ENCODE measurements around the gene FRAT2.

FRAT2 gene

DNA sequence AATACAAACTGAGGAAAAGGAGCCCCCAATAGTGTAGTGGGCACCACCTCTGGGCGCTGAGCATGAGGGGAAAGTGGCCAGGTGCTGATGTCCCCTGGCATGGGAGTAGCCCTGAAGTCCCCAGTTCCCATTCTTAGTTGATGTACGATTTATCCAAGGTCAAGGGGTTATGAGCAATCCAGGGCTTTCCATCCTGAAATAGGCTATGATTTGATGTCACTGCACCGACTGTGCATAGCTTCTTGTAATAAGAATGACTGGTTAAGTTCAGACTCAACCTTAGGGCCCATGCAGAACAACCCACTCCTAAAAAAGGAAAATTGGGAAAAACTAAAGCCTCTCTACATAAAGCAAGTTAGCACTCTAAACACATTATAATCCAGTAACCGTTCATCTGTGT, 11.0 kb downstream of the FRAT2 start:
- TF ChIP-seq GATA2 (IDR thresholded peaks at IDR 0.05; ENCODE audit: low read depth, low read length): no peak
- TF ChIP-seq GATA3 (IDR thresholded peaks at IDR 0.05; ENCODE audit: low read depth, low read length): no peak

DNA sequence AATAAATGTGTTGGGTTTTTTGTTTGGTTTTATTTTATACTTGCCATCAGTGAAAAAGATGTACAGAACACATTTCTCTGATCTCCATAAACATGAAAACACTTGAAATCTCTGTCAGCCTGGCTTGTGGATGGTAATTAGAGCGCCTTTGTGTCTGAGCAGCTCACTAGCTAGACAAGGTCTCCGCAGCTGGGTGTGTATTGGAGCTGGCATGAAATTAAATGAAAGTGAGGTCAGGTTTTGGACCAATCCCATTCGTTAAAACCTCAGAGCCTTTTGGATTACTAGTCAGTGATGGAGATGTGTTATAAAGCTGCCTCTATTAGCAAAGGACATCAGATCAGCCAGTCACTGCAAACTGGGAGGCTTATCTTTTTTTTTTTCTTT, 12.7 kb downstream of the FRAT2 start:
- no peak for TF ChIP-seq GATA3 (IDR thresholded peaks at IDR 0.05; ENCODE audit: low read depth, low read length)
- no peak for TF ChIP-seq GATA2 (IDR thresholded peaks at IDR 0.05; ENCODE audit: low read depth, low read length)

DNA sequence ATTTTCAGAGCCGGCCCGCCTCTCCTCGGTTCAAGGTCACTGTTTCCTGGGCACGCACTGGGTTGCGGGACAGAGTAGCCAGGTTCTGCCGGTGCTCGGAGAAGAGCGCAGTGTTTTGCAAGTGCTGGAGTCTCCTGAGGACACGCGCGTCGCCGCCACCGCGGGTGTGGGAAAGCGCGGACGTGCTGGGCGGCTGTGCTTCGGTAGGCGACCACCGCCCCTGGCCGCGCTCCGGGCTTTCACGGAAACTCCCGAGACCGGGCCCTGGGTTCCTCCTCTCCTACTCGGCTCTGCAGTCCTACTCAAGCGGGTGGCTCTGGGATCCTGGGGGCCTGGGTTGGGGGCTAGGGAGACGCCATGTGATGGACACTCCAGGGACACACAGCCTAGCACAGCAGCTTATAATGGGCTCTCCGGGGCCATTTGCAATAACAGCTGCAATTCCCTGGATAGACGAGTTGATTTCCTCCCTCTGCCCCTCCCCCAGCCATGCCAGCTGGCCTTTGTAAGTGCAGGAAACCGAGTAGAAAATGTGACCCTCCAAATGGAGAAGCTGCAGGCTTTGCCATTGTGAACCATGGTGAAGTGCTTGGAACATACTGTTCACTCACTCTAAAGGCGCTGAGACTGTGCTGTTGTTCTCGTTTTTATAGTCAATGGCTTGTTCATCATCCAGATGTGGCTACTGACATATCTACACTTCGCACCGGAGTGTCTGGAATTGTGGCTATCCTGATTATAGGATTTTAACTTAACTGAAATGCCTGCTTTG, 13.3 kb downstream of the FRAT2 start:
- TF ChIP-seq GATA2 (IDR thresholded peaks at IDR 0.05; ENCODE audit: low read depth, low read length) (no peak), GATA3 (IDR thresholded peaks at IDR 0.05; ENCODE audit: low read depth, low read length) (no peak)

DNA sequence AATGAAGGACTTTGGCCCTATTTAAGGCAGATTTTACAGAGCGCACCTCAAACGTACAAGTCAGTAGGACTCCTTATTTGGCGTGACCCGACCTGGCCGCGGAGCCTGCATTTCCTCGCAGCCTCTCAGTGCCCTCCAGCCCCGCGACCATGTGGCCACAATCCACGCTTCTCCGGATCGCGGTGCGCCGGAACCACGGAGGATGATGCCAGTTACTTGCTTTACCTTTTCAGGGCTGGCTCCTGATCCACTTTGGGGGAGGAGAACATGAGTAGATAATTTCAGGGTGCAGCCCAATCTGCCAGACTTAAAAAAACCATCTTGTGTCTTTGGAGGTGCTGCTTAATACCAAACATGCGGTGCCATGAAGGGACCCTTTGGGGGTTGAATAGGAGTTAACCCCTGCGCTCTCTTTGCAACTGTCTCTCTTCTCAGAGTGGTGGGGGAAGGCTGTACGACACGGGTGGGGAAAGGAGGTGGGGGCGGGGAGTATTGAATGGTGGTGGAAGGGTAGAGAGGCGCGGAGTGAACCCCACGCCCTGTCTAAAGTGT, 14.0 kb downstream of the FRAT2 start:
- TF ChIP-seq GATA2 (IDR thresholded peaks at IDR 0.05; ENCODE audit: low read depth, low read length) (no peak), GATA3 (IDR thresholded peaks at IDR 0.05; ENCODE audit: low read depth, low read length) (no peak)

DNA sequence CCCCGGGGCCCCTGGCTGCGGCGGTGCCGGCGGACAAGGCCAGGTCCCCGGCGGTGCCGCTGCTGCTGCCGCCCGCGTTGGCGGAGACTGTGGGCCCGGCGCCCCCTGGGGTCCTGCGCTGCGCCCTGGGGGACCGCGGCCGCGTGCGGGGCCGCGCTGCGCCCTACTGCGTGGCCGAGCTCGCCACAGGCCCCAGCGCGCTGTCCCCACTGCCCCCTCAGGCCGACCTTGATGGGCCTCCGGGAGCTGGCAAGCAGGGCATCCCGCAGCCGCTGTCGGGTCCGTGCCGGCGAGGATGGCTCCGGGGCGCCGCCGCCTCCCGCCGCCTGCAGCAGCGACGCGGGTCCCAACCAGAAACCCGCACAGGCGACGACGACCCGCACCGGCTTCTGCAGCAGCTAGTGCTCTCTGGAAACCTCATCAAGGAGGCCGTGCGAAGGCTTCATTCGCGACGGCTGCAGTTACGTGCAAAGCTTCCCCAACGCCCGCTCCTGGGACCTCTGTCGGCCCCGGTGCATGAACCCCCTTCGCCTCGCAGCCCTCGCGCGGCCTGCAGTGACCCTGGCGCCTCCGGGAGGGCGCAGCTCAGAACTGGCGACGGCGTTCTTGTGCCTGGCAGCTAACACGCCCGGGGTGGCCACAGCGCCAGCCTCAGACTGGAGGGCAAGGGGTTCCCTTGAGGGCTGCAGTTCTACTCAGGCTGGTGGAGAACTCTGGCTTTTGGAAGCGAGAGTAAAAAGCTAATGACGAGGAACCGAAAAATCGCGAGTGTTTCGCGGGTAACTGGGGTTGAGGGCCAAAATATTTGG, 14.7 kb downstream of the FRAT2 start:
- TF ChIP-seq GATA3 (IDR thresholded peaks at IDR 0.05; ENCODE audit: low read depth, low read length) (no peak), GATA2 (IDR thresholded peaks at IDR 0.05; ENCODE audit: low read depth, low read length) (no peak)

DNA sequence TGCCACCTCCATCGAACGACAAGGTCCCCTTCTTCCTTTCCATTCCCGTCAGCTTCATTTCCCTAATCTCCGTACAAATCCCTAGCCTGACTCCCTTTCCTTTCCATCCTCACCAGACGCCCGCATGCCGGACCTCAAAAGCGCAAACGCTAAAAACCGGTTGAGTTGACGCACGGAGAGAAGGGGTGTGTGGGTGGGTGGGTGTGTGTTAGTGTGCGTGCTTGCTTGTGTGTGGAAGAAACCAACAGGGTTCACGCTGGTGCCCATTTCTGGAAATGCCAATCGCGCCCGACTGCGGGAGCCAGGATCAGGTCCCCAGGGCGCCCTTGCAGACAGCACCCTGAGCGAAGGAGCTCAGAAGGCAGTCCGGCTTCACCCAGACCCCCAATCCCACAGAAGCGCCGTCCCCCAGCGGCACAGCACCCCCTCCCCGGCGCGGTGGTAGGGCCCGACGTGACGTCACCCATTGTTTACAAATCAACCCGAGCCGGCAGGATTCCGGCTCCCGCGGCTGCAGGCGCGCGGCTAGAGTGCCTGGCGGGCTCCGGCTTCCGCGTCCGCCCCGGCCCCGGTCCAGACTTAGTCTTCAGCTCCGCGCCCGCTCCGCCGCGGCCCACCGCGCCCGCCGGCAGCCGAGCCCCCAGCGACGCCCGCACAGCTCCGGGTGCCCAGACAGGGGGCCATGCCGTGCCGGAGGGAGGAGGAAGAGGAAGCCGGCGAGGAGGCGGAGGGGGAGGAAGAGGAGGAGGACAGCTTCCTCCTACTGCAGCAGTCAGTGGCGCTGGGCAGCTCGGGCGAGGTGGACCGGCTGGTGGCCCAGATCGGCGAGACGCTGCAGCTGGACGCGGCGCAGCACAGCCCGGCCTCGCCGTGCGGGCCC, 15.5 kb downstream of the FRAT2 start, which contains the start of gene FRAT1:
Gene FRAT1 (plus strand): TSS at position 500 of the 880 bp plus-strand sequence. CDS start 183 bp downstream, at position 683.
- TF ChIP-seq GATA2 (IDR thresholded peaks at IDR 0.05; ENCODE audit: low read depth, low read length) (no peak), GATA3 (IDR thresholded peaks at IDR 0.05; ENCODE audit: low read depth, low read length) (no peak)

DNA sequence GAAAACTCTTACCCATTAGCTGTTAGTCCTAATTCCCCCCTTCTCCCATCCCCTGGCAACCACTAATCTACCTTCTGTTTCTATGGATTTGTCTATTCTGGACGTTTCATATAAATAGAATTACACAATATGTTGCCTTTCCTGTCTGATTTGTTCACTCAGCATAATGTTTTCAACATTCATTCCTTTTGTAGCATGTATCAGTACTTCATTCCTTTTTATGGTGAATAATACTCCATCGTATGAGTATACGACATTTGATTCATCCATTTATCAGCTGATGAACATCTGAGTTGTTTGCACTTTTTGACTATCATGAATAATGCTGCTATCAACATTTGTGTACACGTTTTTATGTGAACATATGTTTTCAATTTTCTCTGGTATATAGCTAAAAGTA, 19.9 kb downstream of the FRAT2 start:
- TF ChIP-seq GATA2 (IDR thresholded peaks at IDR 0.05; ENCODE audit: low read depth, low read length): no peak
- no peak for TF ChIP-seq GATA3 (IDR thresholded peaks at IDR 0.05; ENCODE audit: low read depth, low read length)

DNA sequence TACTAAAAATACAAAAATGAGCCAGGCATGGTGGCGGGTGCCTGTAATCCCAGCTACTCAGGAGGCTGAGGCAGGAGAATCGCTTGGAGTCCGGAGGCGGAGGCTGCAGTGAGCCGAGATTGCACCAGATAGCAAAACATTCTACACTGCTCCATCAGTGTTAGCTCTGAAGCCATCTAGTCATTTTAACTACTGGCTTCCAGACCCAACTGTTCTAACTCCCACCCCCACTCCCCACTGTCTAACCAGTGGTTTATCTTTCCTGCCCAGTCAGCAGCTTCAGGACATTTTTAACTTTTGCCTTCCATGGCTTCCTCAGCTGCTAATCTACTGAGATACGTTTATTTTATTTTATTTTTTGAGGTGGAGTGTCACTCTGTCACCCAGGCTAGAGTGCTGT, 21.6 kb downstream of the FRAT2 start:
- no peak for TF ChIP-seq GATA3 (IDR thresholded peaks at IDR 0.05; ENCODE audit: low read depth, low read length)
- no peak for TF ChIP-seq GATA2 (IDR thresholded peaks at IDR 0.05; ENCODE audit: low read depth, low read length)

DNA sequence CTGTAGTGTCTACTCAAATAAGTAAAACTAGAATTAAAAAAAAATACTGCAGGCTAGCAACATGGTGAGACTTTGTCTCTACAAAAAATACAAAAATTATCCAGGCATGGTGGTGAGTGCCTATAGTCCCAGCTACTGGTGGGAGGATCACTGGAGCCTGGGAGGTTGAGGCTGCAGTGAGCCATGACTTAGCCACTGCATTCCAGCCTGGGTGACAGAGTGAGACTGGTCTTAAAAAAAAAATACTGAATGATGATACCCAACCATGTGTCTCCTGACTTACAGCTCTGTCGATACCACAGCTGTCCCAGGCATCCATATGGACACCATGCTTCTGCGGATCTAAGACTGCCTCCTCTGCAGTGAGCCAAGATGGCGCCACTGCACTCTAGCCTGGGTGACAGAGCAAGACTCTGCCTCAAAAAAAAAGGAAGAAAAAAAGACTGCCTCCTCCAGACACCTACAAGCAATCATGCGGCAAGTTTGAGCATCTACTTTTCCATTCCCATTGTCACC, 23.4 kb downstream of the FRAT2 start:
- no peak for TF ChIP-seq GATA2 (IDR thresholded peaks at IDR 0.05; ENCODE audit: low read depth, low read length)
- TF ChIP-seq GATA3 (IDR thresholded peaks at IDR 0.05; ENCODE audit: low read depth, low read length): no peak

DNA sequence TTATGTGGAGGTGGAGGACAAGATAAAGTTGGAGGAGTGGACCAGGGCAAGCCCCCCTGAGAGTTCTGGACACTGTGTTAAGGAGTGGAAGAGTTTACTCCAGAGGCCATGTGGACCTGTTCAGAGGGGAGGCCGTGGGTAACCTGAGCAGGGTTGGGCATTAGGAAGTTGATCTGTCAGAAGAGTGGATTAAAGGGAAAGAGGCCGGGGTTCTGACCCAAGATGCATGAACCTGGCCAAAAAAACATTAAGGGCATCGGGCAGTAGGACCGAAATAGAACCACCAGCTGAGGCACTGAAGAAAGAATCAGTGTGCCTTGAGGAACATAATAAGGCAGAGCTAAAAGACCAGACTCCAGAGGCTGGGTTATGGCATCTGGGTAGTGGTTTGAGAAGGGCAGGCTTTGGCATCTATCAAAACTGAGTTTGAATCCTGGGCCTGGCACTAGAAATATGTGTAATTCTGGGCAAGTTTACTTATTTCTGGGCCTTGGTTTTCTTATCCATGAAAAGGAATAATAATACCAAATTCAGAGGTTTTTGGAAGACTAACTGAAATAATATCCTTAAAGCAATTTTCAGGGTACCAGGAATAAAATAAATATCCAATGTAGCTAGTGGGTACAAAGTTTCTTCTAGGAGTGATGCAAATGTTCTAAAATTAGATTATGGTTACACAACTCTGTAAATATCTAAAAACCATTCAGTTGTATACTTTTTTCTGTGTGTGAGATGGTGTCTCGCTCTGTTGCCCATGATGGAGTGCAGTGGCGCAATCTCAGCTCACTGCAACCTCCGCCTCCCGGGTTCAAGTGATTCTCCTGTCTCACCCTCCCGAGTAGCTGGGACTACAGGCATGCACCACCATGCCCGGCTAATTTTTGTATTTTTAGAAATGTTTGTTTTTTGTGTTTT, 26.4 kb downstream of the FRAT2 start:
- TF ChIP-seq GATA2 (IDR thresholded peaks at IDR 0.05; ENCODE audit: low read depth, low read length) (no peak), GATA3 (IDR thresholded peaks at IDR 0.05; ENCODE audit: low read depth, low read length) (no peak)

DNA sequence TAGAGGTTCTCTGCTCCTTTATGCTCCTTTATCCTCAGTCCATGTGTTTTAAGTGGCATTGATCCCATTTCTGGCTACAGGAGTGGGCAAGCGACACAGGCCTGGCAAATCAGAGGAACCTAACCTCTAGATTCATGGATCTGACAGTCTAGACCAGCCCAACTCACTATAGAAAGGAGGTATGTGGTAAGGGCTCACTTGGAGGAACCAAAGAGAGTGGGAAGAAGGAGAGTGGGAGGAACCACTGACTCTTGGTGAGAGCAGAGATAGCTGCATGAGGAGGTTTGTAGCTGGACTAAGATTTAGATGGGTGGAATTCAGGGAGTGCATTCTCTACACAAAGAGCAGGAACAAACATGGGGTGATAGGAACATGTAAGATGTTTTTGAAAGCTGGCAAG, 27.1 kb downstream of the FRAT2 start:
- TF ChIP-seq GATA2 (IDR thresholded peaks at IDR 0.05; ENCODE audit: low read depth, low read length): no peak
- TF ChIP-seq GATA3 (IDR thresholded peaks at IDR 0.05; ENCODE audit: low read depth, low read length): no peak

DNA sequence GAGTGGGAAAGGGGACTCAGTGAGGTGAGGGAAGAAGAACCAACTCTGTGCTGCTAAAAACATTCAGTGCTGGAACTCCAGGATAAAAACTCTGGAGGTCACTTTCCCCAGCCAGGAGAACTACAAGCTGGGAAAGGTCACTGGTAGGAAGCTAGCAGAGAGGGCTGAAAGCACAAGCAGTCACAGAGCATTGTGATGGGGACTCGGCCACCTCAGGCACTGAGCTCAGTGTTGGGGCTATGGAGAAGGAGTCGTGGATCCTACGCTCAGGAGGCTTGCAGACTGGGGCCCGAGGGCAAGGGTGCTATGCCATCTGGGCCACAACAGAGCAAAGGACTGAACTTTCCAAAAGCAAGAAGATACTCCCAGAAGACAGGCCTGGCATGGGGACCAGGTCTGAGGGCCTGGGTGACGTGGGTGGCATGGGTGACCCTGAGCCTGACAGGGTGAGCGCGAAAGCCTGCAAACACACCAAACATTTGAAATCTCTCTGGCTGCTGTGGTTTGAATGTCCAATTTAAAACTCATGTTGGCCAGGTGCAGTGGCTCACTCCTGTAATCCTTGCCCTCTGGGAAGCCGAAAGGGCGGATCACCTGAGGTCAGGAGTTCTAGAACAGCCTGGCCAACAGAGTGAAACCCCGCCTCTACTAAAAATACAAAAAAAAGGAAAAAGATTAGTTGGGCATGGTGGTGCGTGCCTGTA, 32.3 kb downstream of the FRAT2 start:
- TF ChIP-seq GATA2 (IDR thresholded peaks at IDR 0.05; ENCODE audit: low read depth, low read length) (no peak), GATA3 (IDR thresholded peaks at IDR 0.05; ENCODE audit: low read depth, low read length) (no peak)

Data from SH-SY5Y (cell line).